ENCODE data around the gene AACS. TPM values are rescaled to one million over a fixed set of nuclear protein-coding genes. Genes with fewer than 3 reads are reported as not detected.

Gene AACS
- total RNA-seq, 2 donors from 2014 or later, result 7.9 to 9.4 TPM

Other genes starting within 250 kb of the AACS start
- 1 to 10 TPM; 1.3 to 1.7 TPM for gene SCARB1, start 201.6 kb upstream of the AACS start, total RNA-seq
- 1,000 to 10,000 TPM; 1,335 to 1,398 TPM for gene UBC, start 150.8 kb upstream of the AACS start, total RNA-seq
- gene DHX37, start 76.3 kb upstream of the AACS start, total RNA-seq, result 10 to 100 TPM; 32.0 to 41.1 TPM
- gene BRI3BP, start 71.8 kb upstream of the AACS start, total RNA-seq, result 1 to 10 TPM; 3.7 to 4.6 TPM
- gene TMEM132B, start 121.0 kb downstream of the AACS start, total RNA-seq, result not detected